Keratinocyte (primary cell): Measurements from ENCODE around the gene HOXB2. TPM values are rescaled to one million over a fixed set of nuclear protein-coding genes. Genes with fewer than 3 reads are reported as not detected.
A peak's percentile ranks its signal among the peaks of the same experiment; 100 is the strongest.

ENCODE experiments used
- DNase-seq: peaks from one replicate; pipeline ENCODE4 v3.0.0-alpha.2; 2011; ENCODE audit warnings: low read depth, missing footprints, low spot score
- FAIRE-seq: peaks from 2 replicates; lab custom pipeline; 2011; peaks lifted over from hg19 to GRCh38; lab: Jason Lieb, UNC
- H2AFZ ChIP-seq: 2 replicates; pipeline ENCODE4 v1.6.0; 2012; ENCODE audit warnings: low read length, control low read depth, inconsistent platforms; ENCODE audit not compliant: control insufficient read depth
- H3K27ac ChIP-seq: 2 replicates; pipeline ENCODE4 v1.5.1; 2011; ENCODE audit warnings: low read length; ENCODE audit not compliant: control insufficient read depth, insufficient read depth
- H3K27me3 ChIP-seq: 3 replicates; pipeline ENCODE4 v1.6.0; 2011; ENCODE audit warnings: low read length; ENCODE audit not compliant: control insufficient read depth, insufficient read depth; ENCODE audit errors: extremely low read depth
- H3K36me3 ChIP-seq, 2 experiments: 2 replicates in 1 of 2; 3 replicates in 1 of 2; pipeline ENCODE4 v1.5.1; 2011; ENCODE audit warnings: low read length in 2 of 2, mild to moderate bottlenecking in 1 of 2; ENCODE audit not compliant: control insufficient read depth in 2 of 2, insufficient read depth in 2 of 2; ENCODE audit errors: extremely low read depth in 1 of 2
- H3K4me1 ChIP-seq: 3 replicates; pipeline ENCODE4 v1.5.1; 2011; ENCODE audit warnings: low read length; ENCODE audit not compliant: control insufficient read depth, insufficient read depth; ENCODE audit errors: extremely low read depth
- H3K4me2 ChIP-seq: 3 replicates; pipeline ENCODE4 v1.6.0; 2011; ENCODE audit warnings: low read depth, low read length; ENCODE audit not compliant: control insufficient read depth, insufficient read depth; ENCODE audit errors: extremely low read depth
- H3K4me3 ChIP-seq, 3 experiments: fragments of 200-600 bp in 1 of 3; sonication (generic) in 1 of 3; 2 replicates in 2 of 3; 3 replicates in 1 of 3; pipeline ENCODE4 v1.5.1; 2011 to 2016; ENCODE audit warnings: low read length in 3 of 3, mild to moderate bottlenecking in 3 of 3, control low read depth in 2 of 3, inconsistent platforms in 1 of 3, low read depth in 1 of 3, mixed read lengths in 1 of 3, mixed run types in 1 of 3, moderate library complexity in 1 of 3; ENCODE audit not compliant: control insufficient read depth in 2 of 3, insufficient read depth in 2 of 3; ENCODE audit errors: extremely low read depth in 1 of 3
- H3K79me2 ChIP-seq: 2 replicates; pipeline ENCODE4 v1.6.0; 2012; ENCODE audit warnings: low read length; ENCODE audit not compliant: control insufficient read depth, insufficient read depth
- H3K9ac ChIP-seq: 3 replicates; pipeline ENCODE4 v1.6.0; 2011; ENCODE audit warnings: low read length; ENCODE audit not compliant: control insufficient read depth, insufficient read depth; ENCODE audit errors: extremely low read depth
- H3K9me1 ChIP-seq: 3 replicates; pipeline ENCODE4 v1.6.0; 2011; ENCODE audit warnings: low read length; ENCODE audit not compliant: control insufficient read depth, insufficient read depth; ENCODE audit errors: extremely low read depth
- H3K9me3 ChIP-seq: 2 replicates; pipeline ENCODE4 v1.5.1; 2012; ENCODE audit warnings: low read depth, low read length; ENCODE audit not compliant: control insufficient read depth
- H4K20me1 ChIP-seq: 3 replicates; pipeline ENCODE4 v1.6.0; 2011; ENCODE audit warnings: low read length; ENCODE audit not compliant: control insufficient read depth, insufficient read depth; ENCODE audit errors: extremely low read depth
- CTCF ChIP-seq, 3 experiments: IDR thresholded peaks in 1 of 3; conservative IDR thresholded peaks in 1 of 3; optimal IDR thresholded peaks in 1 of 3; 2 replicates in 2 of 3; 3 replicates in 1 of 3; pipeline versions ENCODE3 to v1.5.1; 2011; ENCODE audit warnings: low read length in 3 of 3, mild to moderate bottlenecking in 3 of 3, moderate library complexity in 2 of 3, control low read depth in 1 of 3, inconsistent platforms in 1 of 3; ENCODE audit not compliant: insufficient read depth in 2 of 3; ENCODE audit errors: extremely low read depth in 1 of 3
- EZH2 ChIP-seq: IDR thresholded peaks from one replicate; pipeline ENCODE4 v1.6.1; 2012; ENCODE audit warnings: inconsistent platforms, mild to moderate bottlenecking, low read length, moderate library complexity
- dilution Hi-C: fragments of 300-500 bp; cut with MboI; formaldehyde crosslinking; loops from one replicate; pipeline ENCODE4 v1.7.0; 2020; ENCODE audit warnings: low sequenced_read_pairs; ENCODE audit not compliant: extremely low pct_ligation_motif_present
- polyA plus RNA-seq, 5 experiments: library from polyadenylated mRNA; depleted of rRNA in 3 of 5; stranded (reverse) in 3 of 5; stranded (forward) in 1 of 5; unstranded in 1 of 5; fragments of >200 nt; gene quantifications; 1 replicate in 1 of 5; 2 replicates in 3 of 5; 3 replicates in 1 of 5; pipeline versions ENCODE4 v1.2.1 to v1.2.3, GENCODE V29; 2011 to 2012; ENCODE audit warnings: missing spikeins in 2 of 5, low read depth in 1 of 5, low replicate concordance in 1 of 5

Gene HOXB2
- polyA plus RNA-seq, 1 donor (not counting 4 experiments of a cell fraction or from before 2014, with no cell fraction given): 3.8 TPM

GRCh38 chr17:48544349-48545021, 424 bp downstream of the HOXB2 start:
- Histone ChIP-seq H3K79me2 (peaks cover 13% of the 10 kb centered on the region), H4K20me1 (no peaks in the 10 kb centered on the region), H3K4me2 (peak overlapping the region; percentile 77), H3K27me3 (peaks cover 24% of the 10 kb centered on the region), H3K9me1 (no peaks in the 10 kb centered on the region), H3K36me3 (peaks cover 0 to 3% of the 10 kb centered on the region in 2 experiments), H3K9ac (peak overlapping the region; percentile 74), H3K9me3 (no peaks in the 10 kb centered on the region), H3K4me1 (peaks cover 20% of the 10 kb centered on the region), H3K27ac (peak overlapping the region; percentile 71), H3K4me3 (peak overlapping the region; percentile 54 to 76 (median 73)), H2AFZ (no peak overlapping the region)
- dilution Hi-C loops: no loop called here
- DNase-seq: no peak
- no peak for FAIRE-seq
- TF ChIP-seq EZH2: peak; percentile 29
- no peak for TF ChIP-seq CTCF (optimal IDR thresholded peaks at IDR 0.05 in 1 of 3, IDR thresholded peaks at IDR 0.05 in 1 of 3, conservative IDR thresholded peaks at IDR 0.05 in 1 of 3; ENCODE audit: extremely low read depth in 1 of 3, insufficient read depth in 2 of 3, low read length in 3 of 3)

GRCh38 chr17:48543854-48544348, 1.0 kb downstream of the HOXB2 start:
- Histone ChIP-seq H3K4me2 (peak overlapping the region; percentile 77), H4K20me1 (no peaks in the 10 kb centered on the region), H3K36me3 (peaks cover 0 to 3% of the 10 kb centered on the region in 2 experiments), H3K27me3 (peaks cover 24% of the 10 kb centered on the region), H3K4me3 (peak overlapping the region; percentile 54 to 76 (median 73)), H3K27ac (peak overlapping the region; percentile 71), H3K79me2 (peaks cover 13% of the 10 kb centered on the region), H3K9ac (peak overlapping the region; percentile 74), H3K9me3 (no peaks in the 10 kb centered on the region), H3K9me1 (no peaks in the 10 kb centered on the region), H2AFZ (peak overlapping the region; percentile 37), H3K4me1 (peaks cover 24% of the 10 kb centered on the region)
- DNase-seq (no peak), FAIRE-seq (no peak)
- dilution Hi-C loops: no loop called here
- TF ChIP-seq CTCF (optimal IDR thresholded peaks at IDR 0.05 in 1 of 3, IDR thresholded peaks at IDR 0.05 in 1 of 3, conservative IDR thresholded peaks at IDR 0.05 in 1 of 3; ENCODE audit: extremely low read depth in 1 of 3, insufficient read depth in 2 of 3, low read length in 3 of 3) (no peak), EZH2 (no peak)
